HEK293 (cell line): ENCODE data around the gene CELA1.

Experiments used
- EGR2 ChIP-seq: fragments of 450-650 bp; formaldehyde crosslinking; IDR thresholded peaks from 2 replicates; pipeline ENCODE4 v1.5.1; 2016; ENCODE audit warnings: low read depth, missing biosample characterization, missing genetic modification characterization
- GLI2 ChIP-seq: fragments of 450-650 bp; formaldehyde crosslinking; IDR thresholded peaks from 2 replicates; pipeline ENCODE4; 2017; ENCODE audit warnings: missing biosample characterization, missing genetic modification characterization, low read depth, borderline replicate concordance
- GLIS1 ChIP-seq: fragments of 450-650 bp; formaldehyde crosslinking; IDR thresholded peaks from 2 replicates; pipeline ENCODE4 v1.5.1; 2016; ENCODE audit warnings: missing biosample characterization, missing genetic modification characterization
- HOXA7 ChIP-seq: sonication (generic); formaldehyde crosslinking; IDR thresholded peaks from 2 replicates; pipeline ENCODE4 v1.8.1; 2022; ENCODE audit warnings: missing genetic modification reagents, borderline replicate concordance
- KLF1 ChIP-seq: fragments of 450-650 bp; formaldehyde crosslinking; IDR thresholded peaks from 2 replicates; pipeline ENCODE4 v1.5.1; 2016; ENCODE audit warnings: missing biosample characterization, missing genetic modification characterization
- MYNN ChIP-seq: fragments of 450-650 bp; formaldehyde crosslinking; IDR thresholded peaks from 2 replicates; pipeline ENCODE4 v1.5.1; 2016; ENCODE audit warnings: missing biosample characterization, missing genetic modification characterization, borderline replicate concordance
- PRDM1 ChIP-seq: fragments of 450-650 bp; formaldehyde crosslinking; IDR thresholded peaks from 2 replicates; pipeline ENCODE4; 2016; ENCODE audit warnings: missing biosample characterization, missing genetic modification characterization
- RBAK ChIP-seq: fragments of 450-650 bp; formaldehyde crosslinking; IDR thresholded peaks from 2 replicates; pipeline ENCODE4 v1.5.1; 2016; ENCODE audit warnings: missing biosample characterization, missing genetic modification characterization
- SP2 ChIP-seq: fragments of 450-650 bp; formaldehyde crosslinking; IDR thresholded peaks from 2 replicates; pipeline ENCODE4 v1.5.1; 2016; ENCODE audit warnings: missing biosample characterization, missing genetic modification characterization
- TCF7L2 ChIP-seq: IDR thresholded peaks from 2 replicates; pipeline ENCODE4 v1.6.1; 2011; ENCODE audit warnings: low read depth, mild to moderate bottlenecking, inconsistent platforms, low read length, moderate library complexity, borderline replicate concordance
- ZBTB17 ChIP-seq: fragments of 450-650 bp; formaldehyde crosslinking; IDR thresholded peaks from 2 replicates; pipeline ENCODE4 v1.5.1; 2016; ENCODE audit warnings: missing biosample characterization, missing genetic modification characterization
- ZBTB20 ChIP-seq: fragments of 450-650 bp; formaldehyde crosslinking; IDR thresholded peaks from 2 replicates; pipeline ENCODE4 v1.5.1; 2016; ENCODE audit warnings: missing biosample characterization, missing genetic modification characterization
- ZBTB8A ChIP-seq: fragments of 450-650 bp; formaldehyde crosslinking; IDR thresholded peaks from 2 replicates; pipeline ENCODE4 v1.5.1; 2016; ENCODE audit warnings: missing biosample characterization, missing genetic modification characterization
- ZNF114 ChIP-seq: fragments of 450-650 bp; formaldehyde crosslinking; IDR thresholded peaks from 2 replicates; pipeline ENCODE4 v1.5.0; 2017; ENCODE audit warnings: missing biosample characterization, missing genetic modification characterization
- ZNF157 ChIP-seq: fragments of 450-650 bp; formaldehyde crosslinking; IDR thresholded peaks from 2 replicates; pipeline ENCODE4 v1.5.1; 2016; ENCODE audit warnings: missing biosample characterization, missing genetic modification characterization
- ZNF174 ChIP-seq: fragments of 450-650 bp; formaldehyde crosslinking; IDR thresholded peaks from 2 replicates; pipeline ENCODE4 v1.5.0; 2017; ENCODE audit warnings: missing biosample characterization, mild to moderate bottlenecking, missing genetic modification characterization
- ZNF19 ChIP-seq: fragments of 450-650 bp; formaldehyde crosslinking; IDR thresholded peaks from 2 replicates; pipeline ENCODE4; 2016; ENCODE audit warnings: missing biosample characterization, missing genetic modification characterization, low read depth
- ZNF23 ChIP-seq: fragments of 450-650 bp; formaldehyde crosslinking; IDR thresholded peaks from 2 replicates; pipeline ENCODE4 v1.5.1; 2016; ENCODE audit warnings: missing biosample characterization, missing genetic modification characterization, borderline replicate concordance
- ZNF266 ChIP-seq: fragments of 450-650 bp; formaldehyde crosslinking; IDR thresholded peaks from 2 replicates; pipeline ENCODE4 v1.5.1; 2016; ENCODE audit warnings: missing biosample characterization, missing genetic modification characterization, low read depth
- ZNF404 ChIP-seq: fragments of 450-650 bp; formaldehyde crosslinking; IDR thresholded peaks from 2 replicates; pipeline ENCODE4 v1.5.1; 2017; ENCODE audit warnings: missing biosample characterization, missing genetic modification characterization
- ZNF423 ChIP-seq: fragments of 450-650 bp; formaldehyde crosslinking; IDR thresholded peaks from 2 replicates; pipeline ENCODE4 v1.5.1; 2016; ENCODE audit warnings: missing biosample characterization, missing genetic modification characterization
- ZNF623 ChIP-seq: fragments of 450-650 bp; formaldehyde crosslinking; IDR thresholded peaks from 2 replicates; pipeline ENCODE4 v1.5.1; 2016; ENCODE audit warnings: missing biosample characterization, missing genetic modification characterization
- ZNF629 ChIP-seq: fragments of 450-650 bp; formaldehyde crosslinking; IDR thresholded peaks from 2 replicates; pipeline ENCODE4 v1.5.1; 2017; ENCODE audit warnings: missing biosample characterization, missing genetic modification characterization
- ZSCAN16 ChIP-seq: fragments of 450-650 bp; formaldehyde crosslinking; IDR thresholded peaks from 2 replicates; pipeline ENCODE4 v1.5.1; 2016; ENCODE audit warnings: missing biosample characterization, missing genetic modification characterization
- ZSCAN23 ChIP-seq: fragments of 450-650 bp; formaldehyde crosslinking; IDR thresholded peaks from 2 replicates; pipeline ENCODE4 v1.5.1; 2016; ENCODE audit warnings: missing biosample characterization, missing genetic modification characterization
- ZSCAN30 ChIP-seq: fragments of 450-650 bp; IDR thresholded peaks from 2 replicates; pipeline ENCODE4 v1.5.1; 2018; ENCODE audit warnings: missing biosample characterization, mild to moderate bottlenecking, missing genetic modification characterization, moderate library complexity
- ZXDB ChIP-seq: fragments of 450-650 bp; formaldehyde crosslinking; IDR thresholded peaks from 2 replicates; pipeline ENCODE4 v1.5.1; 2016; ENCODE audit warnings: missing biosample characterization, missing genetic modification characterization
- TF ChIP-seq, protein P1 (sequence below): fragments of 450-650 bp; formaldehyde crosslinking; IDR thresholded peaks from 2 replicates; pipeline ENCODE4 v1.5.1; 2017; ENCODE audit warnings: missing biosample characterization, missing genetic modification characterization
- TF ChIP-seq, protein P2 (sequence below): fragments of 450-650 bp; formaldehyde crosslinking; IDR thresholded peaks from 2 replicates; pipeline ENCODE4 v1.5.1; 2016; ENCODE audit warnings: missing biosample characterization, missing genetic modification characterization
- TF ChIP-seq, protein P3 (sequence below): sonication (generic); formaldehyde crosslinking; IDR thresholded peaks from 2 replicates; pipeline ENCODE4 v1.8.1; 2022; ENCODE audit warnings: mild to moderate bottlenecking, moderate library complexity, missing genetic modification reagents
- TF ChIP-seq, protein P4 (sequence below): fragments of 450-650 bp; formaldehyde crosslinking; IDR thresholded peaks from 2 replicates; pipeline ENCODE4 v1.5.1; 2016; ENCODE audit warnings: missing biosample characterization, missing genetic modification characterization
- TF ChIP-seq, protein P5 (sequence below): fragments of 450-650 bp; formaldehyde crosslinking; optimal IDR thresholded peaks from 2 replicates; pipeline ENCODE3; 2016; ENCODE audit warnings: missing biosample characterization, mild to moderate bottlenecking, missing genetic modification characterization

Gene CELA1

DNA sequence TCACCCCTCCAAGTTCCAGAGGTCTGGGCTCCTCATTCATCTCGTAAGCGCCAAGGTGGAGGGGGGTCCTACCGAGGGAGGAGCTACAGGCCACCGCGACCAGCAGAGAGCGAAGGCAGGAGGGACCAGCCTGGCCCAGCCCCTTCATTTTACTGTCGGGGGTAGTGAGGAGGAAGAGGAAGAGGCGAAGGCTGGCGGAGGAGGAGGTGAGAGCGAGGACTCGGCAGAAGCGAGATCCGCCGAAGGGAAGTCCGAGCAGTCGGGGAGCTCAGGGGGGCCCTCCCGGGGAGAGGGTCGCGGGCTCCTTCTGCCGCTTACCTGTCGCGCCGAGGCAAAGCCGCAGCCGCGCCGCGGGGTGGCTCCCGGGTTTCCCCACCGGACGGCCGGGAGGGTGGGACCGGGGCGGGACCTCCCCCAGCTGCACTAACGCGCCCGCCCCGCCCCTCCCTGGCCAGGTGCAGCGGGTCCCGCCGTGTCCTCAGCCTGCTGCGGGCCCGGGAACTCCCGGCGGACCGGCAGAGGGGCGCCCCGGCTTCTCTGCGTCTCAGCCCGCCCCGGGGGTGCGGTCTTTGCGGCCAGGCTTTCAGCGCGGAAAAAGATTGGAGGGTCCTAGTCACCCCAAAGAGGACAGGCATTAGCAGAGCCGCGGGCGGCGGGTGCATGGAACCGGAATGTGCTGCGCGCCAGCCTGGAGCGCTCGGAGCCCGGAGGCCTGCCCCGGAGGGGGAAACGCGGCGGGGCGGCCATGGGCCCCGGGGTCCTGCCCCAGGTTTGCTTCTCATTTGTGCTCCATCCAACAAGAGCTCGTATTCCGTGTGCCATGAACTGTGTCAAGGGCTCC is 45.0 kb upstream of the CELA1 start, which contains the start of gene GALNT6 (continued):
- TF ChIP-seq, protein P1, sequence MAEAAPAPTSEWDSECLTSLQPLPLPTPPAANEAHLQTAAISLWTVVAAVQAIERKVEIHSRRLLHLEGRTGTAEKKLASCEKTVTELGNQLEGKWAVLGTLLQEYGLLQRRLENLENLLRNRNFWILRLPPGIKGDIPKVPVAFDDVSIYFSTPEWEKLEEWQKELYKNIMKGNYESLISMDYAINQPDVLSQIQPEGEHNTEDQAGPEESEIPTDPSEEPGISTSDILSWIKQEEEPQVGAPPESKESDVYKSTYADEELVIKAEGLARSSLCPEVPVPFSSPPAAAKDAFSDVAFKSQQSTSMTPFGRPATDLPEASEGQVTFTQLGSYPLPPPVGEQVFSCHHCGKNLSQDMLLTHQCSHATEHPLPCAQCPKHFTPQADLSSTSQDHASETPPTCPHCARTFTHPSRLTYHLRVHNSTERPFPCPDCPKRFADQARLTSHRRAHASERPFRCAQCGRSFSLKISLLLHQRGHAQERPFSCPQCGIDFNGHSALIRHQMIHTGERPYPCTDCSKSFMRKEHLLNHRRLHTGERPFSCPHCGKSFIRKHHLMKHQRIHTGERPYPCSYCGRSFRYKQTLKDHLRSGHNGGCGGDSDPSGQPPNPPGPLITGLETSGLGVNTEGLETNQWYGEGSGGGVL (tag by site-specific recombination) = peak; percentile 81
- TF ChIP-seq RBAK = no peak
- no peak for TF ChIP-seq ZNF23 (tag by site-specific recombination)
- no peak for TF ChIP-seq ZSCAN23
- TF ChIP-seq, protein P2, sequence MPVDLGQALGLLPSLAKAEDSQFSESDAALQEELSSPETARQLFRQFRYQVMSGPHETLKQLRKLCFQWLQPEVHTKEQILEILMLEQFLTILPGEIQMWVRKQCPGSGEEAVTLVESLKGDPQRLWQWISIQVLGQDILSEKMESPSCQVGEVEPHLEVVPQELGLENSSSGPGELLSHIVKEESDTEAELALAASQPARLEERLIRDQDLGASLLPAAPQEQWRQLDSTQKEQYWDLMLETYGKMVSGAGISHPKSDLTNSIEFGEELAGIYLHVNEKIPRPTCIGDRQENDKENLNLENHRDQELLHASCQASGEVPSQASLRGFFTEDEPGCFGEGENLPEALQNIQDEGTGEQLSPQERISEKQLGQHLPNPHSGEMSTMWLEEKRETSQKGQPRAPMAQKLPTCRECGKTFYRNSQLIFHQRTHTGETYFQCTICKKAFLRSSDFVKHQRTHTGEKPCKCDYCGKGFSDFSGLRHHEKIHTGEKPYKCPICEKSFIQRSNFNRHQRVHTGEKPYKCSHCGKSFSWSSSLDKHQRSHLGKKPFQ = no peak
- no peak for TF ChIP-seq HOXA7 (CRISPR knock-in tag)
- peak; percentile 33 for TF ChIP-seq ZBTB17 (tag by site-specific recombination)
- 0 out of 2 replicates have a peak, but pooled peaks have one; percentile 12 for TF ChIP-seq ZSCAN30
- no peak for TF ChIP-seq MYNN
- peak; percentile 19; the same call in 1 of the 2 replicates for TF ChIP-seq ZNF423 (tag by site-specific recombination)
- peak; percentile 73 for TF ChIP-seq ZXDB (tag by site-specific recombination)
- no peak for TF ChIP-seq ZSCAN16 (tag by site-specific recombination)
- no peak for TF ChIP-seq TCF7L2
- TF ChIP-seq, protein P3, sequence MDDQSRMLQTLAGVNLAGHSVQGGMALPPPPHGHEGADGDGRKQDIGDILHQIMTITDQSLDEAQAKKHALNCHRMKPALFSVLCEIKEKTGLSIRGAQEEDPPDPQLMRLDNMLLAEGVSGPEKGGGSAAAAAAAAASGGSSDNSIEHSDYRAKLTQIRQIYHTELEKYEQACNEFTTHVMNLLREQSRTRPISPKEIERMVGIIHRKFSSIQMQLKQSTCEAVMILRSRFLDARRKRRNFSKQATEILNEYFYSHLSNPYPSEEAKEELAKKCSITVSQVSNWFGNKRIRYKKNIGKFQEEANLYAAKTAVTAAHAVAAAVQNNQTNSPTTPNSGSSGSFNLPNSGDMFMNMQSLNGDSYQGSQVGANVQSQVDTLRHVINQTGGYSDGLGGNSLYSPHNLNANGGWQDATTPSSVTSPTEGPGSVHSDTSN (CRISPR knock-in tag) = no peak
- peak; percentile 94 for TF ChIP-seq GLIS1
- TF ChIP-seq, protein P4, sequence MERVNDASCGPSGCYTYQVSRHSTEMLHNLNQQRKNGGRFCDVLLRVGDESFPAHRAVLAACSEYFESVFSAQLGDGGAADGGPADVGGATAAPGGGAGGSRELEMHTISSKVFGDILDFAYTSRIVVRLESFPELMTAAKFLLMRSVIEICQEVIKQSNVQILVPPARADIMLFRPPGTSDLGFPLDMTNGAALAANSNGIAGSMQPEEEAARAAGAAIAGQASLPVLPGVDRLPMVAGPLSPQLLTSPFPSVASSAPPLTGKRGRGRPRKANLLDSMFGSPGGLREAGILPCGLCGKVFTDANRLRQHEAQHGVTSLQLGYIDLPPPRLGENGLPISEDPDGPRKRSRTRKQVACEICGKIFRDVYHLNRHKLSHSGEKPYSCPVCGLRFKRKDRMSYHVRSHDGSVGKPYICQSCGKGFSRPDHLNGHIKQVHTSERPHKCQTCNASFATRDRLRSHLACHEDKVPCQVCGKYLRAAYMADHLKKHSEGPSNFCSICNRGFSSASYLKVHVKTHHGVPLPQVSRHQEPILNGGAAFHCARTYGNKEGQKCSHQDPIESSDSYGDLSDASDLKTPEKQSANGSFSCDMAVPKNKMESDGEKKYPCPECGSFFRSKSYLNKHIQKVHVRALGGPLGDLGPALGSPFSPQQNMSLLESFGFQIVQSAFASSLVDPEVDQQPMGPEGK (tag by site-specific recombination) = peak; percentile 65
- TF ChIP-seq PRDM1 (tag by site-specific recombination) = no peak
- TF ChIP-seq, protein P5, sequence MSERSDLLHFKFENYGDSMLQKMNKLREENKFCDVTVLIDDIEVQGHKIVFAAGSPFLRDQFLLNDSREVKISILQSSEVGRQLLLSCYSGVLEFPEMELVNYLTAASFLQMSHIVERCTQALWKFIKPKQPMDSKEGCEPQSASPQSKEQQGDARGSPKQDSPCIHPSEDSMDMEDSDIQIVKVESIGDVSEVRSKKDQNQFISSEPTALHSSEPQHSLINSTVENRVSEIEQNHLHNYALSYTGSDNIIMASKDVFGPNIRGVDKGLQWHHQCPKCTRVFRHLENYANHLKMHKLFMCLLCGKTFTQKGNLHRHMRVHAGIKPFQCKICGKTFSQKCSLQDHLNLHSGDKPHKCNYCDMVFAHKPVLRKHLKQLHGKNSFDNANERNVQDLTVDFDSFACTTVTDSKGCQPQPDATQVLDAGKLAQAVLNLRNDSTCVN (tag by site-specific recombination) = peak; percentile 58
- peak; percentile 72 for TF ChIP-seq KLF1
- TF ChIP-seq GLI2 (tag by site-specific recombination) = no peak
- no peak for TF ChIP-seq ZNF266 (tag by site-specific recombination)
- TF ChIP-seq EGR2 = peak; percentile 38; the same call in 1 of the 2 replicates
- peak; percentile 92 for TF ChIP-seq ZBTB20
- no peak for TF ChIP-seq ZNF623
- no peak for TF ChIP-seq ZNF157 (tag by site-specific recombination)
- no peak for TF ChIP-seq ZNF114
- TF ChIP-seq ZBTB8A (tag by site-specific recombination) = peak; percentile 36
- no peak for TF ChIP-seq ZNF629
- no peak for TF ChIP-seq ZNF404 (tag by site-specific recombination)
- TF ChIP-seq SP2 (tag by site-specific recombination) = peak; percentile 72
- TF ChIP-seq ZNF19 (tag by site-specific recombination) = no peak
- TF ChIP-seq ZNF174 (tag by site-specific recombination) = no peak
